ENCODE measurements around the gene MORC3. TPM values are rescaled to one million over a fixed set of nuclear protein-coding genes. Genes with fewer than 3 reads are reported as not detected.

Gene MORC3
- total RNA-seq, 1 experiment from 2014 or later: 19.8 TPM

GRCh38 chr21:36354918-36355680 lies 35.1 kb downstream of the MORC3 start:
- Histone ChIP-seq H3K27me3 (ENCODE audit: insufficient read depth, low read length) (no peaks in the 10 kb centered on the region), H4K20me1 (ENCODE audit: insufficient read depth) (no peaks in the 10 kb centered on the region), H3K4me1 (ENCODE audit: control insufficient read depth in 1 of 2, insufficient read depth in 2 of 2, low read length in 2 of 2) (no peaks in the 10 kb centered on the region), H3K27ac (ENCODE audit: low read depth, low read length) (no peak overlapping the region), H2AFZ (ENCODE audit: low read depth, low read length, poor library complexity, severe bottlenecking) (no peak overlapping the region), H3K9ac (ENCODE audit: low read length) (no peak overlapping the region), H3K36me3 (ENCODE audit: control insufficient read depth in 1 of 2, insufficient read depth in 2 of 2, low read length in 2 of 2) (peaks cover 26 to 28% of the 10 kb centered on the region in 2 experiments; a peak in 3 of 4 replicates), H3K79me2 (ENCODE audit: insufficient read depth, low read length) (no peaks in the 10 kb centered on the region; the same call in 1 of the 2 replicates), H3K4me3 (replicated peaks in 1 of 2; ENCODE audit: low read depth in 1 of 2, low read length in 2 of 2) (no peak overlapping the region), H3K9me2 (ENCODE audit: insufficient read depth) (no peaks in the 10 kb centered on the region), H3K9me3 (ENCODE audit: control insufficient read depth in 1 of 2, insufficient read depth in 1 of 2, low read depth in 1 of 2, low read length in 2 of 2) (no peaks in the 10 kb centered on the region), H3K4me2 (ENCODE audit: low read length) (no peak overlapping the region)
- TF ChIP-seq JUND (IDR thresholded peaks at IDR 0.05) (no peak), EGR1 (IDR thresholded peaks at IDR 0.05; ENCODE audit: low read depth) (no peak), FOSL1 (IDR thresholded peaks at IDR 0.05; ENCODE audit: low read depth) (no peak), ATF3 (IDR thresholded peaks at IDR 0.05) (no peak), POLR2A (IDR thresholded peaks at IDR 0.05; ENCODE audit: borderline replicate concordance, extremely low read depth, insufficient read depth, insufficient read length) (no peak), SRF (IDR thresholded peaks at IDR 0.05; ENCODE audit: low read depth) (no peak), POLR2AphosphoS5 (IDR thresholded peaks at IDR 0.05; ENCODE audit: low read depth, low read length) (no peak), ZFX (IDR thresholded peaks at IDR 0.05) (no peak), CEBPB (IDR thresholded peaks at IDR 0.05; ENCODE audit: low read depth) (no peak), ZNF274 (IDR thresholded peaks at IDR 0.05; ENCODE audit: low read depth, low read length) (no peak), SP1 (IDR thresholded peaks at IDR 0.05; ENCODE audit: low read depth) (no peak), SIN3A (IDR thresholded peaks at IDR 0.05; ENCODE audit: low read depth) (no peak), CBX3 (IDR thresholded peaks at IDR 0.05; ENCODE audit: low read depth) (no peak), REST (IDR thresholded peaks at IDR 0.05; ENCODE audit: low read depth) (no peak)
- TF ChIP-seq, protein P1, sequence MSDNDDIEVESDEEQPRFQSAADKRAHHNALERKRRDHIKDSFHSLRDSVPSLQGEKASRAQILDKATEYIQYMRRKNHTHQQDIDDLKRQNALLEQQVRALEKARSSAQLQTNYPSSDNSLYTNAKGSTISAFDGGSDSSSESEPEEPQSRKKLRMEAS (IDR thresholded peaks at IDR 0.05): no peak
- ChIA-PET CTCF (no interaction called here), RAD21 (ENCODE audit: low non-redundant PET in 1 of 2, low total read pairs in 2 of 2, uncharacterized antibody in 2 of 2, unreplicated experiment in 2 of 2) (no interaction called here), POLR2A (no interaction called here)
- intact Hi-C loops (cut with micrococcal nuclease): no loop called here
- no TSS peak for BruUV-seq (replicated peaks)
- no peak for DNase-seq (ENCODE audit: low read depth, low spot score)
- no peak for ATAC-seq

Data from HCT116 (cell line).